Measurements from ENCODE around the gene TMBIM6.
"Not testable (repeated sequence)": the region's sequence is repeated elsewhere in the genome, so short reads cannot be mapped to it uniquely, and the experiment has no call there.

The TMBIM6 gene, protein sequence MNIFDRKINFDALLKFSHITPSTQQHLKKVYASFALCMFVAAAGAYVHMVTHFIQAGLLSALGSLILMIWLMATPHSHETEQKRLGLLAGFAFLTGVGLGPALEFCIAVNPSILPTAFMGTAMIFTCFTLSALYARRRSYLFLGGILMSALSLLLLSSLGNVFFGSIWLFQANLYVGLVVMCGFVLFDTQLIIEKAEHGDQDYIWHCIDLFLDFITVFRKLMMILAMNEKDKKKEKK

DNA sequence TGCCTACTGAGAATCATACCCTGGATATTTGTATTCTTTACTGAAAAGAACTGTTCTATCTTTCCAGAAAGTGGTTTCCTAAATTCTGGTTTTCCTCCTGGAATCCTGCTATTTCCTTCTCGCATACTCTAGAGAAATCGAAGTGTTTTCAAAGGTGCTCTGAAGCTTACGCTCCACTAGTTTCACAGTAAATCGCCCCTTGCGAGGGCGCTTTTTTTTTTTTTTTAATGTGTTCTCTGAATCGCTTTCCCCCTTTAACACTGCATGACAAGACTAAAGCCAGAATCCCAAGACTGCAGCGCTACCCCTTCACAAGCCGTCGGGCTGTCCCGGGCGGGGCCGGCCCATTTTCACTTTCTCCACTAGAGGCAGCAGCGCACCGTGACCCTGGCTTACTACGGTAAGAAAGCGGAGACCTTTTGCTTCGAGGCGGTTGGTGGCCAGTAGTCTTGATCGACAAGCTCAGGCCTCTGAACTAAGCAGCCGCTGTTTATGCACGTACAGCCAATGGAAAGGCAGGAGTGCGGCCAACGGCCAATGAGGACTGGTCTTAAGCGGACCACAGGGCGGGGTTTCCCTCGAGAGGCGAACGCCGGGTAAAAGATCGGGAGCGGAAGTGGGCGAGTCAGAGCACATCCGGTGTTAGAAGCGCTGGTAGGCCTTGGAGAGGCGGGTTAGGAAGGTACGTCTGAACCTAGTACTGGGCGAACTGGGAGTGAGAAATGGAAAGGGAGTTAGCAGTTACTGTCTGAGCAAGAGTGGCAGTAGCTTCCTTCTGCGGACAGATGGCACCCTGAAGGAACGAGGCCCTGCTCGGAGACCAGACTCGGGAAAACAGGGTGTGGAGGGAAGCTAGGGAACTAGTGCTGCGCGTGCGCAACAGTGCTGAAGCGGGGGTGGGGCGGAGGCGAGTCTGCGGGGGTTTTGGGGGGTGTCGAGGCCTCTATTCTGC lies at the start of gene TMBIM6:
TSS of gene TMBIM6 (plus strand) at position 628 of the 952 bp plus-strand sequence. CDS start 10,937 bp downstream, outside the sequence.
- DNase-seq = peak; percentile 100

DNA sequence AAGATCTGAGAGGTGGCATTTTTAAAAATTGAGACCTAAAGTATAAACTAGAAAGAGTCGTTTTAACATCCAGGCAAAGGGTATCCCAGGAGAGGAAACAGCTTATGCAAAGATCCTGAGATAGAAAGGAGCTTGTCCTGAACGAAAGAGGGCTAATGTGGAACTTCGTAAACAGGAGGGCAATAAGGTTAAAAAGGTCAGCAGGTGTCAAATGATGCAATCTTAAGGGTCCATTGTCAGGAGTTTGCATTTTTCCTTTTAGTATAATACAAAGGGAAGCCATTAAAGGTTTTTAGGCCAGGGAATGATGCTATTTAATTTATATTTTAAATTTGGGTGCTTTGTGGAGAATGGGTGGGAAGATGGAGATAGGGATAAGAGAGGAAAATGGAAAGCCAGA lies 48.5 kb upstream of the TMBIM6 start:
- no peak for DNase-seq

DNA sequence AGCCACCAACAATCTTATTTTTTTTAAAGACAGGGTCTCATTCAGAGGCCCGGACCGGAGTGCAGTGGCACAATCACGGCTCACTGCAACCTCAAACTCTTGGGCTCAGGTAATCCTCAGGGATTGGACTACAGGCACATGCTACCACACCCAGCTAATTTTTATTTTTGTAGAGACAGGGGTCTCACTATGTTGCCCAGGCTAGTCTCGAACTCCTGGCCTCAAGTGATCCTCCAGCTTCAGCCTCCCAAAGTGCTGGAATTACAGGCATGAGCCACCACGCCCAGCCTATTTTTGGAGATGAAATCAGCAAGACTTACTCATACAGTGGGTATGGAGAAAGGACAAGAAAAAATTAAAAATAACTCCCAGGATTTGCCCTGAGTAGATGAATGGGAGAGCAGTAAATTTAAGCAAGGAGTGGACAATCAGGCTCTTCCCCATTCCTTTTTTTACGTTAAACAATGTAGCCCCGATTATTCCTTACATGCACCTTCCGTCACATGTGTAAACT lies 47.4 kb upstream of the TMBIM6 start:
- DNase-seq = peak; percentile 51

DNA sequence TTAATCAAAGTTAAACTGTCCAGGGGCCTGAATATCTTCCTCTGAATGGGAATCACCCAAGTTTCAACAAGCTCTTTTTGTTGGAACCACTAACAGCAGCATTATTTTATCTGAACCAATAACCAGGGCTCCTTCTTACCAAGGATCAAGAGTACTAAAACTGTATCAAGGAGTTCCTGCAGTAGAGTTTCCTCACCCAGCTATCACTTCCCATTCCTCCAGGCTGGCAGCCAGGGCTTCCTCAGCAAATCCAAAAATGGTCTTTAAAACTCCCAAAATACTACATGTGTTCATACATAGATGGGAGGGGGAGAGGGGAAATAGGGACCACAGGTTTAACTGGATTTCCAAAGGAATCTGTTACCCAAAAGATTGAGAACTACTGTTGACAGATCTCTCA lies 44.6 kb upstream of the TMBIM6 start:
- DNase-seq = no peak

DNA sequence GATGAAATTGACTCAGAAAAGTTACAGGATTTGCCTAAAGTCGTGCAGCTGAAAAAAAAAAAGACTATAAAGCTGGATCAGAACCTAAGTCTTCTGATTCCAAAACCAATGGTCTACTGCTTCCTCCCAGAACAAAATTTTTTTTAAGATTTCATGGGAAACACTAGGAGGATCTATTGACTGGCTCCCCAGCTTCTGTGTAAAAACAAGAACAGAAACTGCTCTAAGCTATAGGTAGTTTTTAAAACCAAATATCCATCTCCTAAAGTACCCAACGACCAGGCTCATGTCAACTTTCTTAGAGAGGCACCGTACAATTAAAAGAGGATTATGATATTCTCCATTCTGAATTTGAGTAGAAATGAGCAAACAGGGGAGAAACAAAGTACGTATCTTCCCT lies 43.5 kb upstream of the TMBIM6 start:
- no peak for DNase-seq

DNA sequence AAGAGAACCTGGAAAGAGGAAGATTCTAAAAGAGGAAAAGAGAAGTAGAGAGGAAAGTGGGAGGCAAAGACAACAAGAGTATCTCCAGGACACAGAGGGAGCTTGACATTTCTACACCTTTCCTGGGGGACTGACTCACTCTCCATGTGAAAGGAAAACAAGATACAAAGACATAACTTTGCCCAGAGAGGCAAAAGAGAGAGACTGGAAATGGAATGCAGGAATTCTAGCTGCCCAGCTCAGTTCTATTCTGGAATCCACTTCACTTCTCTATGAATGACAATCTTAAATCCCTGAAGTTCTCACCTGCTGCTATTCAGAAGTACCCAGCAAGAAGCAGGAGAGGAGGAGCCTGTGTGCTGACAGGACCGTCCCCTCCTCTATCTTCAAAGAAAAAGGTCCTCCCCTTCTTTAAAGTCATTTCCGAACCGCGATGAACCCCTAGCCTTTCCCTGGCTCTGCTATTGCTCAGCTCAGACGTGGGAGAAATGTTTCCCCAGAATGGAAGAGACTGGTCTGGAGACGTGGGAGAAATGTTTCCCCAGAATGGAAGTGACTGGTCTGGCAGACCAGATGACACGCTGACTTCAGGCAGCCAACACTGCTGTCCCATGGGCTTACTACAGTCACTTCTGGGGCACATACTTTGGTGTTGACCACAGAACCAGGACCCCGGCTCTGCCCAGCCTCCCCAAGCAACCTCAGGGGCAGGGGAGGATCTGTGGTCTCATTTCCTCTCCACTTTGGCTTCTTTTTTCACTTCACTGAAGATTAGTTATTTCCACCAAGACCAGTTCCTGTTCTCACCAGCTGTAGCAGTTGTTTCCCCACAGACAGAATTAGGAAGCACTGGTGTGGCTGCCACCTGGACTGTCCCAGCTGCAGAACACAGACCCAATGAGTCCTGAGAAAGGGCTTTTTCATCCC lies 42.5 kb upstream of the TMBIM6 start:
- peak; percentile 69 for DNase-seq

DNA sequence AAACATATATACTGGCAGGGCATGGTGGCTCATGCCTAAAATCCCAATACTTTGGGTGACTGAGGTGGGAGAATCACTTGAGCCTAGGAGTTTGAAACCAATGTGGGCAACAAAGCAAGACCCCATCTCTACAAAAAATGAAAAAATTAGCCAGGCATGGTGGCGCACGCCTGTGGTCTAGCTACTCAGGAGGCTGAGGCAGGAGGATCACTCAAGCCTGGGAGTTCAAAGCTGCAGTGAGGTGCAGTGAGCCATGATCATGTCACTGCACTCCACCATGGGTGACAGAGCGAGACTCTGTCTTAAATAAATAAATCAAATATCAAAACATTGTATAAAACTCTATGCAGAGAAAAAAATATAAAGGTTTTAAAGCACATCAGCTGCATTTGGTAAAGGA lies 39.3 kb upstream of the TMBIM6 start:
- DNase-seq = no peak

DNA sequence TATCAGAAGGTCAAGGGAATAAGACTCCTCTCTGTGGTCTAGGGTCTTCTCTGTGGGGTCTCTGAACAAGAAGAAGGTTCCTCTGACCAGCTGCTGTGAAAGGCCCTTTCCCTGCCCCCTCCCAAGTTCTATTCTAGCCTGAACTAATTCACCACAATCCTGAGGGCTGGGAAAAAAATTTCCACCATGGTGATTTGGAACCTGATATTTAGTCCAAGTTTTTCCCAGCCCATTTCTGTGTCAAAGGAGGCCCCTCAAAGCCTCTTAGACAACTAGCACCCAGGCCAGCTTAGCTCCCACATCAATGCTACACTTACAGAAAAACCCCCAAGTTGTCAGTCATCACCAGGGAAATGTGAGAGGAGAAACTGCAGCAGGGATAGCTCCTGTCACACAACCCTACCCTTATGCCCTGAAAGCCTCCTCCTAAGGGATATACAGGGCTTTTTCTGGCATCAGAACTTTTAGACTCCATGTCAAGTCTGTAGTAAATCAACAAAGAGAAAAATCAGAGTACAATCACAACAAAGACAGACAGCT lies 38.6 kb upstream of the TMBIM6 start:
- no peak for DNase-seq

DNA sequence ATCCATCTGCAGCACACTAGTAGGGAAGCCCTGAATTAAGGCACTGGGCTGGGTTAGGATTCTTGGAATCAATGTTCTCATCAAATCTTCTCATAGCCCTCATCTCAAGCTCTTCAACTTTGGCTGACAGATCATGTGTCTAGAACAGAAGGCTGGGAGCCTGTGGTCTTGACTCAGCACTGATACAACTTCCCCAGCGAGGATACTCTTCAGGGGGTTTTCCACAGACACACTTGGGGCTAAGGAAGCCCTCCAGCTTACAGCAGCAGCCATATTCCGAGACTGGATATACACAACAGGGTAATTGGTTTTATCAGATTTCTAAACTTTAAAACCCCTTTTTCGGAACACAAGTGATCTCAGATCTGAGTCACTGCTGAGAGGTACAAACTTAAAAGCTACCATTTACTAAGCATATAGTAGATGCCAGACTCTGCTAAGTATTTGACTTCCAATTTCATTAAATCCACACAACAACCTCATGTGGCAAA lies 37.7 kb upstream of the TMBIM6 start:
- DNase-seq = peak; percentile 89

DNA sequence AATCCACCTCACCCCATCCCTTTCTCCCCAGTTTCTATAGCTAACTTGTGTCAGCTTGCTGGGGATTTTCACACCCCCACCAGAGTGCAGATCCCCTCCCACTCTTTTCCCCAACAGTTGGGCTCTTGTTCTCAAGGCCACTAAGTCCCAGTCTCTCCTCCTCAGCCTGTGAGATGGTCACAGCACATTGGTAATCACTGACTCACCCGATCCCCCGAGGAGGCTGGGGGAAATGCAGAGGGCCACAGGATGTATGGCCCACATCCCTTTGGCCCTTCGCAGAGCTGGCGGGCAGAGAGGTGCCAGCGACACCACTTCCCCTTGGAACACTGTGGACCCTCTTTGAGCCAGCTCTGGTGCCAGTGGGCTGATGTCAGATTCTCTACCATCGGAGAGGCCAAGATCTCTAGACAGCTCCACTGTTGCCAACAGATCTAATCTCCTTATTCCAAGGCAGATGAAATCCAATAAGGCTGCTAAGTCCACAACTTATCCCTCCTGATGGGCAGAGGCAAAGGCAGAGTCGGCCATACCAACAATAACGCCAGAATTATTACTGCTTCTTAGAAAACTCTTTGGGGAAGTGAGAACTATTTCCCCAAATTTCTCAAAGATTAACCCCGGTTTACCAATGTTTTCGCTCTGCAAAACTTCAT lies 35.8 kb upstream of the TMBIM6 start:
- peak; percentile 85 for DNase-seq

DNA sequence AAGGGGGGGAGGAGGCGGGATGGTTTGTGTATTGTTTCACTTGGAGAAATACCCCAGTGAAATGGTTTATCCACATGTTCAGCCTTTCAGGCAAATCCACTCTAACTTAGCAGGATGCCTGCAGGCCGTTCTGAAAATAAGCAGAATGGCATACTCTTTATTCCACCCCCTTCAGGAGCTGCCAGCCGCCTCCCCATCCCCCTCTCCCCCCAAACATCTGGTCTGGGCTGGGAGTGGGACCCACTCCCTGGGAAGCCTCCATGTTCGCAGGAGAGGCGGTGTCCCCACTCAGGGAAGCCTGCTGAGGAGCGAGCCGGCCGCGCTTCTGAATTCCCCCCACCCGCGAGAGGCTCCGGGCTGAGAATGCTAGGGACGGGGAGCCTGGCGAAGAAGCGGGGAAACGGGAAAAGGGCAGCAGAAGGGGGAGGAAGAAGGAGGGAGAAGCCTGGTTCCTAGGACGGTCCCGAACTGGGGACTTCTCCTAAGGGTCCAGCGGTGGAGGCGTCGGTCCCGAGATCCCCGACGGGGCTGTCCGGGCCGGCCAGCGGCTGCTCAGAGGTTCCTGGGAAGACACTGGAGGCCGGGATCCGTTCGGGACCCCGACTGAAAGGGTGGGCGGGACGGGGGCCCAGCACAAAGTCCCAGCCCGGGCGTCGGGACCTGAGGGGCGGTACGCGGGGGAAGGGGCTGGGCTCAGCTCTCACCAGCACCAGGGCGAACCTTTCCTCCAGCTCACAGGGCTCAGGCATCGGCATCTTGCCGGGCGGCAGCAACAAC lies 34.8 kb upstream of the TMBIM6 start:
- peak; percentile 33 for DNase-seq

DNA sequence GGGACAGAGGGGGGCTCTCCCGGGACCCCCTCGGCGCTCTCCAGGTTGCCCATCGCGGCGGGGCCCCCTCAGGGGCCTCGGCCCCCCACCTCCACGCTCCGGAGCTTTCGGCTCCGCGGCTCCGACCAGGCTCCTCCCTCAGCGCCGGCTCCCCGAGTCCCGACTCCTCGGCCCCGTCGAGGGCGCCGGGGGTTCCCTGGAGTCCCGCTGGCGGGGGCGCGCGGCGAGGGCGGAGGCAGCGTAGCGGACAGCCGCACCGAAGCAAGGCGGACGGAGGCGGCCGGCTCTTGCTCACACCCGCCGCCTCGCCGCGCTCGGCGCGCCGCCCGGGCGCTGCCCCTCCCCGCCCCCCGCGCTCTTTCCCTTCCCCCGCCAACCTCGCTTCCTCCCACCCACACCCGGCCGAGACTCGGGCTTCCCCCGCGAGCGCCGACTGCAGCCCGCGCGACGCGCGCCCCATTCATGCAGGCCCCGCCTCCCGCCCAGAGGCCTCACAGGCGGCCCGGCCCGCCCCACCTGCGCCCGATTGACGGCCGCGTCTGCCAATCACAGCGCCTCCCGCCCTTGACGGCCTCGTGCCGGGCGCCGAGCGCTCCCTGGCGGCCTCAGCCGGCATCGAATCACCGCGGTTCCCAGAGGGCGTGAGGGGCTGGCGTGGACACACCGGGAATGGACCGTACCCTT lies 34.1 kb upstream of the TMBIM6 start, which contains the start of gene FMNL3:
TSS of gene FMNL3 (minus strand) at position 278 of the 684 bp plus-strand sequence. CDS start at position 53, 225 bp downstream.
- DNase-seq = peak; percentile 98

DNA sequence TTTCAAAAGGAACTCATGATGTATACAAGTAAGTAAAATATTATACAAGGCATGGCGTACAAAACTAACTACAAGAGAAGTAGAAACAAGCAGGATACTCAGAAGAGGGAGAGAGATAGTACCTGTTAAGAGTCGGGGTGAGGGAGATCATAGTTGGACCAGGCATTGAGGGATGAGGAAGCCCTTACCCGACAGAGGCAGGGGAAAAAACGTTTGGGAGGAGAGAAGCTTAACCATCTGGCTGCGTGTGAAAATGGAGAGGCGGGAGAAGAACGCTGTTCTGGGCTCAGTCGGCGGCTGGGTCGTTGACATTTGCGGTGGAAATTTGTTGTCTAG lies 33.6 kb upstream of the TMBIM6 start:
- no peak for DNase-seq

DNA sequence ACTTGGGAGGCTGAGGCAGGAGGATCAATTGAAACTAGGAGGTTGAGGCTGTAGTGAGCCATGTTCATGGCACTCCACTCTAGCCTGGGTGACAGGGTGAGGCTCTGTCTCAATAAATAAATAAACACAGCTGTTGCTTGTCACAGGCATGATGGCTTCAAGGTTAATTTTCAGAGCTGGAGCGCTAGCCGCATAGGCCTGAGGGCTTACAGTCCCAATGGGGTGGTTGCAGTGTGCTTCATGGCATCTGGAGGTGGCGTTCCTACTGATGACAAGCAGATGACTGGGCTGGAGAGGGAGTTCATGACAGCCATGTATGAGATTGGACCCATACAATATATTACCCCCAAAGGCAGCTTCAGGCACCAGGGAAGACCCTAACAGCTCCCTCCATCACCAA lies 32.5 kb upstream of the TMBIM6 start:
- DNase-seq = no peak

DNA sequence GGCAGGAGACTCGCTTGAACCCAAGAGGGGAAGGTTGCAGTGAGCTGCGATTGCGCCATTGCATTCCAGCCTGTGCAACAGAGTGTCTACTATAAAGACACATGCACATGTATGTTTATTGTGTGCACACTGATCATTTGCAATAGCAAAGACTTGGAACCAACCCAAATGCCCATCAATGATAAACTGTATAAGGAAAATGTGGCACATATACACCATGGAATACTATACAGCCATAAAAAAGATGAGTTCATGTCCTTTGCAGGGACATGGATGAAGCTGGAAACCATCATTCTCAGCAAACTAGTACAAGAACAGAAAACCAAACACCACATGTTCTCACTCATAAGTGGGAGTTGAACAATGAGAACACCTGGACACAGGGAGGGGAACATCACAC lies 27.4 kb upstream of the TMBIM6 start:
- DNase-seq = not testable (repeated sequence)

DNA sequence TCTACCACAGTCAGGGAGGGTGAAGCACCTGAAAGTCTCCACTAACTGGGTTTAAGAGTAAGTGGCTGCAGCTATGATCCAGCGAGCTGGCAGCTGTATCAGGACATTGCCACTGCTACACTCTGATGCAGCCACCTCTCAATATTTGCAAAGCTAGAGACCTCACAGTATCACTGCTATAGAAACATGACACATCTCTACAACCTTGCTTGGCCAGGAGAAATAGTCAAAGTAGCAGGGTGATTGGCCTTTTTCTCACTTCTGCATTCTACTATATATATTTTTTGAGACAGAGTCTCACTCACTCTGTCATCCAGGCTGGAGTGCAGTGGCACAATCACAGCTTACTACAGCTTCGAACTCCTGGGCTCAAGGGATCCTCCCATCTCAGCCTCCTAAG lies 24.8 kb upstream of the TMBIM6 start:
- no peak for DNase-seq

DNA sequence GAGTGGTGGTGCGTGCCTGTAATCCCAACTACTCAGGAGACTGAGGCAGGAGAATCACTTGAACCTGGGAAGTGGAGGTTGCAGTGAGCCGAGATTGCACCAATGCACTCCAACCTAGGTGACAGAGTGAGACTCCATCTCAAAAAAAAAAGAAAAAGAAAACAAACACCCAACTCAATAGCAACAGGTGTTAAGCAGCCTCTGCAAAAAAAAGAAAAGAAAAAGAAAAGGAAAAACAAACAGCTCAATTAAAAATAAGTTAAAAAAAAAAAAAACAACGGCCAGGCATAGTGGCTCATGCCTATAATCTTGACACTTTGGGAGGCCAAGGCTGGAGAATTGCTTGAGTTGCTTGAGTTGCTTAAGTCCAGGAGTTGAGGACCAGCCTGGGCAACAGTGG lies 23.6 kb upstream of the TMBIM6 start:
- not testable (repeated sequence) for DNase-seq

DNA sequence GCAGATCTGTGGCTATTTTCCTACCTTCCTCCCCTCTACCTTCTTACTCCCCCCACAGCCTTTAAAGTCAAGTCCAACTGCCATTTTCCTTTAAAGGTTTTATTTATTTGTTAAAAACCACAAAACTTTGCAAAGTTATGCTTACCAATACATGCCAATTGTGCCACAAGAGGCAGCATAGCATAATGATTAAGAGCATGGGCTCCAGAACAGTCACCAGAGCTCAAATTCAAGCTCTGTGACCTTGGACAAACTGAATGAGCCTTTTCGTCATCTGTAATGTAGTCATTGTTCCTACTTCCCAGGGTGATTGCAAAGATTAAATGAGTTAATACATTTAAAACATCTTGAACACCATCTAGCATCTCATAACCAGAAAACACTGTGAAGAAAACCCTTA lies 21.1 kb upstream of the TMBIM6 start:
- no peak for DNase-seq

DNA sequence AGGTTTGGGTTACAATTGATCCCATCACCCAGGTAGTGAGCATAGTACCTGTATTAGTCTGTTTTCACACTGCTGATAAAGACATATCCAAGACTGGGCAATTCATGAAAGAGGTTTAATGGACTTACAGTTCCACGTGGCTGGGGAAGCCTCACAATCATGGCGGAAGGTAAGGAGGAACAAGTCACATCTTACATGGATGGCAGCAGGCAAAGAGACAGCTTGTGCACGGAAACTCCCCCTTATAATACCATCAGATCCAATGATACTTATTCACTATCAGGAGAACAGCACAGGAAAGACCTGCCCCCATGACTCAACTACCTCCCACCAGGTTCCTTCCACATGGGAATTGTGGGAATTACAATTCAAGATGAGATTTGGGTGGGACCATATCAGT lies 20.0 kb upstream of the TMBIM6 start:
- DNase-seq = not testable (repeated sequence)

DNA sequence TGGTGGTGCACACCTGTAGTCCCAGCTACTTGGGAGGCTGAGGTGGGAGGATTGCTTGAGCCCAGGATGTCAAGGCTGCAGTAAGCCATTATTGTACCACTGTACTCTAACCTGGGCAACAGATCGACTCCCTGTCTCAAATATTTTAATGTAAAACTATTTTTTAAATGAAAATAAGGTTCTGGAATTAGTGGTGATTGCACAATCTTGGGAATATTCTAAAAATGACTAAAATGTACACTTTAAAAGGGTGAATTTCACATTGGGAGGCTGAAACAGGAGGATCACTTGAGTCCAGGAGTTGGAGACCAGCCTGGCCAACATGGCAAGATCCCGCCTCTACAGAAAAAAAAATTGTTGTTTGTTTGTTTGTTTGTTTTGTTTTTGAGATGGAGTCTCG lies 12.9 kb upstream of the TMBIM6 start:
- no peak for DNase-seq
